SIG-M5 treated with dmso at 0.1 percent for 504 hours (cell line): Measurements from ENCODE around the gene C11orf21.
"Not testable (repeated sequence)": the region's sequence is repeated elsewhere in the genome, so short reads cannot be mapped to it uniquely, and the experiment has no call there.

Source experiments
- DNase-seq: peaks from one replicate; lab custom pipeline; 2025; ENCODE audit not compliant: unreplicated experiment; lab: John Stamatoyannopoulos, UW

C11orf21 gene

DNA sequence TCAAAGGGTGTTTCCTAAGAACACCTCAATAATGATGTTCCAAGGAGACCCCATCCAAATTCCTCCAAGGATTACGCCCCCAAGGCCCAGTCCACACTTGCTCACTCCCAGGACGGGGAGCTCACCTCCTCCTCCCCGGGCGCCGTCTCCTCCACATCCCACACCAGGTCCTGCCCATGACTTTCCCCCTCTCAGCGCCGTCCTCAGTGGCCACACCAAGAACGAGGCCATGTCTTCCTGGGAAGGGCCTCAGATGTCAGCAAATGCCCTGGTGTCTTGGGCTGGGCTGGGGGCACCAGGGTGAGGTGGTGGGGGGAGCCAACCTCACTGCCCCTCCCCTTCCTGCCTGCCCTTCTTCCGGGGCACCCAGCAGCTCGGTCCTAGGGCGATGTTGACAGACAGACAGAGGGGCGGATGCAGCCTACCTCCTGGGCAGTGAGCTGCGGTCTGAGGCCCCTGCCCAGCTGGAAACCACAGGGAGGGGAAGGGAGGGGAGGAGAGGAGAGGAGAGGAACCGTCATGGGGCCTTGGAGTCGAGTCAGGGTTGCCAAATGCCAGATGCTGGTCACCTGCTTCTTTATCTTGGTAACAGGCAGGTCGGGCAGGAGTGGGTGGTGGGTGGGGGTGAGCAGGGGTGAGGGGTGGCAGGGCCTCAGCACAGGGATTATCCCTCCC lies at the start of gene C11orf21, which contains the start of gene TSPAN32:
Gene C11orf21 (minus strand): TSS at position 288 of the 675 bp plus-strand sequence. CDS start 110 bp downstream, at position 178.
Gene TSPAN32 (plus strand): TSS at position 383 of the 675 bp plus-strand sequence. CDS start 137 bp downstream, at position 520.
- DNase-seq = peak; percentile 78

DNA sequence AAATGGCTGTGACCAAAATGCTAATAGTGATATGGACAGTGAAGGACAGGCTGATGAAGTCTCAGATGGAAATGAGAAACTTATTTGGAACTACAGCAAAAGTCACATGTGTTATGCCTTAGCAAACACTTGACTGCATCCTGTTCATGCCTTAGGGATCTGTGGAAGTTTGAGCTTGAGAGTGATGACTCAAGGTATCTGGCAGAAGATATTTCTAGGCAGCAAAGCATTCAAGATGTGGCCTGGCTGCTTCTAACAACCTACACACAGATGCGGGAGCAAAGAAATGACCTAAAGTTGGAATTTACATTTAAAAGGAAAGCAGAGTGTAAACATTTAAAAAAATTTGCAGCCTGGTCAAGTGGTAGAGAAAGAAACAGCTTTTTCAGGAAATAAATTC lies 47.3 kb upstream of the C11orf21 start:
- no peak for DNase-seq

GRCh38 chr11:2347308-2347830 lies 45.7 kb upstream of the C11orf21 start:
- DNase-seq = no peak

- DNase-seq = no peak
Observed at GRCh38 chr11:2346586-2347307, 45.0 kb upstream of the C11orf21 start.

GRCh38 chr11:2346014-2346413 lies 44.3 kb upstream of the C11orf21 start:
- DNase-seq = no peak

DNA sequence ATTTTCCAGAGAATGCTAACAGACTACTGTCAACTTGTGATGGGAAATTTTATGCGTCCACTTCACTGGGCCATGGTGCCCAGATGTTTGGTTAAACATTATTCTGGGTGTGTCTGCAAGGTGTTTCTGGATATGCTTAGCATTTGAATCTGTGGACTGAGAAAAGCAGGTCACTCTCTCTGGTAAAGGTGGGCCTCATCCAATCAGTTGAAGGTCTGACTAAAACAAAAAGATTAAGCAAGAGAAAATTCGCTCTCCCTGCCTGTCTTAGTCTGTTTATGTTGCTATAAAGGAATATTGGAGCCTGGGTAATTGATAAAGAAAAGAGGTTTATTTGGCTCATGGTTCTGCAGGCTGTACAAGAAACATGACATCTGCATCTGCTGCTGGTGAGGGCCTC lies 43.3 kb upstream of the C11orf21 start:
- DNase-seq = no peak

DNA sequence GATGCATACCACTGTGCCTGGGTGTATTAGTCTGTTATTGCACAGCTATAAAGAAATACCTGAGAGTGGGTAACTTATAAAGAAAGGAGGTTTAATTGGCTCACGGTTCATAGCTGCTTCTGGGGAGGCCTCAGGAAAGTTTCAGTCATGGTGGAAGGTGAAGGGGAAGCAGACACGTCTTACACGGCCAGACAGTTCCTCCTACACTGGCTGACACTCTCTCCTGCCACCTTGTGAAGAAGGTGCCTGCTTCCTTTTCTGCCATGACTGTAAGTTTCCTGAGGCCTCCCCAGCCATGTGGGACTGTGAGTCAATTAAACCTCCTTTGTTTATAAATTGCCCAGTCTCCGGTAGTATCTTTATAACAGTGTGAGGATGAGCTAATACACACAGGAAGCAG lies 41.8 kb upstream of the C11orf21 start:
- no peak for DNase-seq

- DNase-seq = no peak
Observed at GRCh38 chr11:2342981-2343380, 41.3 kb upstream of the C11orf21 start.

GRCh38 chr11:2342557-2342956 lies 40.8 kb upstream of the C11orf21 start:
- DNase-seq = no peak

DNA sequence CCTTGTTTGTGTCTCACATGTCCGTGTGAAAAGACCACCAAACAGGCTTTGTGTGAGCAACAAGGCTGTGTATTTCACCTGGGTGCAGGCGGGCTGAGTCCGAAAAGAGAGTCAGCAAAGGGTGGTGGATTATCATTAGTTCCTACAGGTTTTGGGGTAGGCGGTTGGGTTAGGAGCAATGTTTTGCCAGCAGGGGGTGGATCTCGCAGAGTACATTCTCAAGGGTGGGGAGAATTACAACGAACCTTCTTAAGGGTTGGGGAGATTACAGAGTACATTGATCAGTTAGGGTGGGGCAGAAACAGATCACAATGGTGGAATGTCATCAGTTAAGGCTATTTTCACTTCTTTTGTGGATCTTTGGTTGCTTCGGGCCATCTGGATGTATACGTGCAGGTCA lies 37.0 kb upstream of the C11orf21 start:
- DNase-seq = not testable (repeated sequence)

DNA sequence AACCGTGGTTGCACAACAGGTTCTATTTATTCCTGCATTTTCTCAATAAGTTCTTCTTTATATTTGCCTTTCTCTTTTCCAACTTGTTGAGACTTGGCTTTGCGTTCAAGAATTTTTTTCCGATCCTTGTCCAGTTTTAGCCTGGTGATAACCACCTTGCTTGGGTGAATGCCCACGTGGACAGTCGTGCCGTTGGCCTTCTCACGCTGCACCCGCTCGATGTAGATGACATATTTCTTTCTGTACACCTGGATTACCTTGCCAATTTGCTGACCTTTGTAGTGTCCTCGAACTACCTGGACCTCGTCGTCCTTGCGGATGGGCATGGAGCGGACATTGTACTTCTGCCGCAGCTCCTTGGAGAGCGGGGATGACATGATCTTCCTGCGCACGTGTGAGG lies 33.6 kb upstream of the C11orf21 start:
- DNase-seq = not testable (repeated sequence)

DNA sequence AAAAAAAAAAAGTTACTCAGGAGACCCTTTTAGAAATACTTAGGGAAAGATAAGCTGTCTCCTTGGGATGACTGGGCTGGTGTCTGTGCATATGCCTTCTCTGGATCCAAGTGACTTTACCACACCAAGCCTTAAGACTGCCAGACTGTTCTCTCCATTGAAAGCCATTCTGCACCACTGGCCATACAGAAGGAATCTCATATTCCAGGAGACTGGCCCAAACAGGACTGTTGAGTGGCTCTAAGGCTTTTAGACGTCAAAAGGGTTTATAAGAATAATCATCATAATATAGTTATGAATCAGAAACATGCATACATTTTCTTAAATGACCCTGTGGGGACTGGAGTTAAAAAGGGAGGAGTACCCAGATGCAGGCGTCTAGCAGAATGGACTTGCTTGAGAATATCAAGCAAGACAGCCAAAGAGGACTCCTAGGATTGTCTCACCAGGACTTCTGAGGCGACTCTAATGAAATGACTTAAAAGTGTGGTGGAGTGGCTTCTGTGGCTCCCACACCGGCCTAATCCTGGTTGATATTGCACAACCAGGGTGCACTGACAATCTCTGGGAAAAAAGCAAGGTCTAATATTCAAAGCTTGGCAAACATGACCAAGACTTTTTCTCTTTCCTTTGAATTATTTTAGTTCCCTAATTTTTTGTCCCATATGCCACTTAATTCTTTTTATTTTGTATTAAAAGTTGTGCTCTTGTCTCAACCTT lies 31.9 kb upstream of the C11orf21 start:
- DNase-seq = not testable (repeated sequence)

DNA sequence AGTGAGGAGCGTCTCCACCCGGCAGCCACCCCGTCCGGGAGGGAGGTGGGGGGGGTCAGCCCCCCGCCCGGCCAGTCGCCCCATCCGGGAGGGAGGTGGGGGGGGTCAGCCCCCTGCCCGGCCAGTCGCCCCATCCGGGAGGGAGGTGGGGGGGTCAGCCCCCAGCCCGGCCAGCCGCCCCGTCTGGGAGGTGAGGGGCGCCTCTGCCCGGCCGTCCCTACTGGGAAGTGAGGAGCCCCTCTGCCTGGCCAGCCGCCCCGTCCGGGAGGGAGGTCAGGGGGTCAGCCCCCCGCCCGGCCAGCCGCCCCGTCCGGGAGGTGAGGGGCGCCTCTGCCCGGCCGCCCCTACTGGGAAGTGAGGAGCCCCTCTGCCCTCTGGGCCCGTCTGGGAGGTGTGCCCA lies 30.9 kb upstream of the C11orf21 start:
- not testable (repeated sequence) for DNase-seq

GRCh38 chr11:2331404-2331803 lies 29.7 kb upstream of the C11orf21 start:
- no peak for DNase-seq

DNA sequence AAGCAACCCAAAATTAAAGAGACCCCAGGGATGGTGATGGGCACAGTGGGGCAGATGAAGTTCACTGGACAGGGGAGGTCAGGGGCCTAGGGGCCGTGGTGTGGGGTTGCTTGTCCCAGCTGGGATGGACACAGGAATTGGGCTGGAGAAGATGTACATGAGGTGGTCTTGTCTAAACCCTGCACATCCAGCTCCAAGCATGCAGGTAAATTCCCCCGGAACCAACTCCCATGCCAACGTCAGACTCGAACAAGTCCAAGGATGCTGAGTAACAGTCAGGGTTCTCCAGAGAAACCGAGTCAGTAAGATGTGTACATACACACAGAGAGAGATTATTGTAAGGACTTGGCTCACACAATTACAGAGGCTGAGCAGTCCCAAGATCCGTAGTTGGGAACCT lies 29.0 kb upstream of the C11orf21 start:
- DNase-seq = no peak

- no peak for DNase-seq
Observed at GRCh38 chr11:2329551-2329950, 27.8 kb upstream of the C11orf21 start.

- no peak for DNase-seq
Observed at GRCh38 chr11:2328656-2329354, 27.1 kb upstream of the C11orf21 start.

- no peak for DNase-seq
Observed at GRCh38 chr11:2328021-2328420, 26.3 kb upstream of the C11orf21 start.

DNA sequence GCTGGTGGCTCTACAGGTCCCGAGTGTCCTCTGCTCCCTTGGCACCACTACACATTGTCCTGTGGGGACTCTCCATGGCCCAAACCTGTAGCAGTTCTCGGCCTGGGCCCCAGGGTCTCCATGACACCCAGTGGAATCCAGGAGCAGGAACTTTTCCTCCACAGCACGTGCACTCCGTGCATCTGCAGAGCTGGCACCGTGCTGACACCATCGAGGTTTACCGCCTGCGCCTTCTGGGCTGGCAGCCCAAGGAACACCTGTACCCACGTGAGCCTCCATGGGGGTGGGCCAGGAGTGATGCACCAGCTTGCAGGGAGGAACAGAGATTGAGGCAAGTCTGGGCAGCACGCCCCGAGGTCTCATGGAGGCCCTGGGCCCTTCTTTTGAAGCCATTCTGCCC lies 25.3 kb upstream of the C11orf21 start:
- no peak for DNase-seq

- peak; percentile 13 for DNase-seq
Observed at GRCh38 chr11:2325719-2326118, 24.0 kb upstream of the C11orf21 start.

- DNase-seq = no peak
Observed at GRCh38 chr11:2325123-2325522, 23.4 kb upstream of the C11orf21 start.
